Naive thymus-derived CD8-positive, alpha-beta T cell (primary cell): ENCODE results near the gene SOX9. TPM values are rescaled to one million over a fixed set of nuclear protein-coding genes. Genes with fewer than 3 reads are reported as not detected.

Experiments used
- ATAC-seq, 2 donors: fragments of 150-1000 bp; cut with Tn5 transposase in 1 of 2; sonication (Bioruptor Pico), chemical (Tn5 transposase) in 1 of 2; 1 replicate in 1 of 2; 2 replicates in 1 of 2; pipeline ENCODE4 v1.10.0; 2021; ENCODE audit warnings: mild to moderate bottlenecking in 2 of 2, moderate library complexity in 2 of 2
- POLR2A ChIA-PET: fragments of 350-600 bp; sonication (Branson Sonifier 250); formaldehyde crosslinking; loops from one replicate; lab custom pipeline; 2021; ENCODE audit warnings: antibody characterized with exemption; lab: Charles Lee
- DNase-seq, 10 donors: peaks; one replicate each; pipeline versions ENCODE4 v3.0.0 to v3.0.0-alpha.2; 2020 to 2022
- H3K27ac Mint-ChIP-seq, 10 donors: one replicate each; pipeline ENCODE4 v1.8.0; 2020 to 2022; ENCODE audit warnings: mild to moderate bottlenecking in 10 of 10, mixed read lengths in 10 of 10, moderate library complexity in 4 of 10, inconsistent platforms in 1 of 10
- H3K27me3 Mint-ChIP-seq, 5 donors: one replicate each; pipeline ENCODE4 v1.8.0; 2021 to 2022; ENCODE audit warnings: mixed read lengths in 5 of 5
- H3K36me3 Mint-ChIP-seq, 3 donors: one replicate each; pipeline ENCODE4 v1.8.0; 2020 to 2022; ENCODE audit warnings: mixed read lengths in 3 of 3, mild to moderate bottlenecking in 2 of 3, inconsistent platforms in 1 of 3
- H3K4me1 Mint-ChIP-seq, 4 donors: one replicate each; pipeline ENCODE4 v1.8.0; 2021 to 2022; ENCODE audit warnings: mixed read lengths in 4 of 4
- H3K4me3 Mint-ChIP-seq, 10 donors: one replicate each; pipeline ENCODE4 v1.8.0; 2020 to 2022; ENCODE audit warnings: mild to moderate bottlenecking in 10 of 10, mixed read lengths in 10 of 10, moderate library complexity in 6 of 10, inconsistent platforms in 1 of 10
- H3K9me3 Mint-ChIP-seq, 9 donors: one replicate each; pipeline ENCODE4 v1.8.0; 2020 to 2022; ENCODE audit warnings: mixed read lengths in 9 of 9, mild to moderate bottlenecking in 3 of 9, inconsistent platforms in 1 of 9, moderate library complexity in 1 of 9
- polyA plus RNA-seq, 3 donors: library from polyadenylated mRNA; unstranded; fragments of 300-500 nt; fragmentation: Illumina TruSeq; gene quantifications; one replicate each; pipeline ENCODE4 v1.2.3, GENCODE V29; 2021
- total RNA-seq, 8 experiments: library from RNA in 2 of 8; stranded (reverse) in 2 of 8; gene quantifications; one replicate each; pipeline ENCODE4 v1.2.3 and lab custom pipeline; 2021 to 2026

Gene SOX9
- total and polyA plus RNA-seq, 5 experiments from 2014 or later = not detected

GRCh38 chr17:72115781-72116525 lies 4.9 kb upstream of the SOX9 start:
- H3K27me3 Mint-ChIP-seq = peaks cover 30 to 100% (median 55%) of the 10 kb centered on the region in 5 donors
- POLR2A ChIA-PET = no interaction called here
- DNase-seq (no peak), ATAC-seq (no peak)
- H3K27ac Mint-ChIP-seq = no peak overlapping the region
- H3K4me1 Mint-ChIP-seq = peaks cover 5 to 24% (median 15%) of the 10 kb centered on the region in 4 donors
- H3K36me3 Mint-ChIP-seq = no peaks in the 10 kb centered on the region
- H3K4me3 Mint-ChIP-seq = peak overlapping the region in 5 of 10 donors; percentile 23 to 49 (median 39)
- H3K9me3 Mint-ChIP-seq = peaks cover 0 to 2% (median 0%) of the 10 kb centered on the region in 9 donors

- Mint-ChIP-seq H3K4me3 (peak overlapping the region in 7 of 10 donors; percentile 22 to 55 (median 46)), H3K36me3 (no peaks in the 10 kb centered on the region), H3K9me3 (peaks cover 0 to 2% (median 0%) of the 10 kb centered on the region in 9 donors), H3K27ac (peak overlapping the region in 1 of 10 donors; percentile 3), H3K27me3 (peaks cover 31 to 98% (median 56%) of the 10 kb centered on the region in 5 donors), H3K4me1 (peaks cover 5 to 29% (median 16%) of the 10 kb centered on the region in 4 donors)
- DNase-seq (no peak), ATAC-seq (no peak)
- POLR2A ChIA-PET = no interaction called here
Measured at GRCh38 chr17:72116661-72117521, 3.9 kb upstream of the SOX9 start.

- POLR2A ChIA-PET = no interaction called here
- H3K4me3 Mint-ChIP-seq = peak overlapping the region in 7 of 10 donors; percentile 16 to 55 (median 46)
- H3K27ac Mint-ChIP-seq = no peak overlapping the region
- H3K4me1 Mint-ChIP-seq = peaks cover 5 to 33% (median 18%) of the 10 kb centered on the region in 4 donors
- H3K27me3 Mint-ChIP-seq = peaks cover 31 to 97% (median 54%) of the 10 kb centered on the region in 5 donors
- no peak for DNase-seq
- peaks cover 0 to 2% (median 0%) of the 10 kb centered on the region in 9 donors for H3K9me3 Mint-ChIP-seq
- H3K36me3 Mint-ChIP-seq = no peaks in the 10 kb centered on the region
- no peak for ATAC-seq
Measured at GRCh38 chr17:72117535-72118334, 3.1 kb upstream of the SOX9 start.

- ATAC-seq = no peak
- Mint-ChIP-seq H3K9me3 (peaks cover 0 to 4% (median 0%) of the 10 kb centered on the region in 9 donors), H3K4me3 (peak overlapping the region in 6 of 10 donors; percentile 14 to 46 (median 38)), H3K4me1 (peaks cover 8 to 38% (median 21%) of the 10 kb centered on the region in 4 donors), H3K27ac (no peak overlapping the region), H3K36me3 (no peaks in the 10 kb centered on the region), H3K27me3 (peaks cover 33 to 97% (median 57%) of the 10 kb centered on the region in 5 donors)
- POLR2A ChIA-PET = no interaction called here
- DNase-seq = peak in 2 of 10 donors; percentile 0 to 14
Measured at GRCh38 chr17:72118335-72119076, 2.3 kb upstream of the SOX9 start.

GRCh38 chr17:72119077-72119872 lies 1.5 kb upstream of the SOX9 start:
- Mint-ChIP-seq H3K36me3 (peaks cover 0 to 3% (median 0%) of the 10 kb centered on the region in 3 donors), H3K4me3 (no peak overlapping the region), H3K27ac (no peak overlapping the region), H3K4me1 (peaks cover 8 to 38% (median 22%) of the 10 kb centered on the region in 4 donors), H3K27me3 (peaks cover 34 to 97% (median 53%) of the 10 kb centered on the region in 5 donors), H3K9me3 (peaks cover 0 to 5% (median 0%) of the 10 kb centered on the region in 9 donors)
- POLR2A ChIA-PET = no interaction called here
- ATAC-seq (no peak), DNase-seq (no peak)

- peak overlapping the region in 3 of 10 donors; percentile 13 to 51 (median 14) for H3K4me3 Mint-ChIP-seq
- no peak overlapping the region for H3K27ac Mint-ChIP-seq
- peaks cover 0 to 6% (median 0%) of the 10 kb centered on the region in 3 donors for H3K36me3 Mint-ChIP-seq
- H3K9me3 Mint-ChIP-seq = peaks cover 0 to 5% (median 0%) of the 10 kb centered on the region in 9 donors
- H3K27me3 Mint-ChIP-seq = peaks cover 32 to 95% (median 54%) of the 10 kb centered on the region in 5 donors
- no peak for DNase-seq
- POLR2A ChIA-PET = no interaction called here
- peaks cover 8 to 38% (median 22%) of the 10 kb centered on the region in 4 donors for H3K4me1 Mint-ChIP-seq
- ATAC-seq = no peak
Measured at GRCh38 chr17:72119873-72120641, 763 bp upstream of the SOX9 start.

GRCh38 chr17:72121164-72122009 lies 567 bp downstream of the SOX9 start:
- POLR2A ChIA-PET = no interaction called here
- Mint-ChIP-seq H3K27me3 (peaks cover 30 to 82% (median 47%) of the 10 kb centered on the region in 5 donors), H3K9me3 (peaks cover 0 to 4% (median 0%) of the 10 kb centered on the region in 9 donors), H3K4me1 (peaks cover 7 to 26% (median 16%) of the 10 kb centered on the region in 4 donors), H3K36me3 (peaks cover 0 to 6% (median 0%) of the 10 kb centered on the region in 3 donors), H3K4me3 (peak overlapping the region in 5 of 10 donors; percentile 38 to 57 (median 46)), H3K27ac (no peak overlapping the region)
- ATAC-seq (no peak), DNase-seq (no peak)

- ATAC-seq (no peak), DNase-seq (no peak)
- Mint-ChIP-seq H3K4me3 (peak overlapping the region in 5 of 10 donors; percentile 38 to 57 (median 46)), H3K27ac (no peak overlapping the region), H3K4me1 (peaks cover 5 to 20% (median 12%) of the 10 kb centered on the region in 4 donors), H3K9me3 (peaks cover 0 to 4% (median 0%) of the 10 kb centered on the region in 9 donors), H3K27me3 (peaks cover 27 to 77% (median 45%) of the 10 kb centered on the region in 5 donors), H3K36me3 (peaks cover 0 to 6% (median 0%) of the 10 kb centered on the region in 3 donors)
- POLR2A ChIA-PET = no interaction called here
Measured at GRCh38 chr17:72122010-72122764, 1.4 kb downstream of the SOX9 start.
